ENCODE measurements around the gene TRAM2.

The TRAM2 gene

DNA sequence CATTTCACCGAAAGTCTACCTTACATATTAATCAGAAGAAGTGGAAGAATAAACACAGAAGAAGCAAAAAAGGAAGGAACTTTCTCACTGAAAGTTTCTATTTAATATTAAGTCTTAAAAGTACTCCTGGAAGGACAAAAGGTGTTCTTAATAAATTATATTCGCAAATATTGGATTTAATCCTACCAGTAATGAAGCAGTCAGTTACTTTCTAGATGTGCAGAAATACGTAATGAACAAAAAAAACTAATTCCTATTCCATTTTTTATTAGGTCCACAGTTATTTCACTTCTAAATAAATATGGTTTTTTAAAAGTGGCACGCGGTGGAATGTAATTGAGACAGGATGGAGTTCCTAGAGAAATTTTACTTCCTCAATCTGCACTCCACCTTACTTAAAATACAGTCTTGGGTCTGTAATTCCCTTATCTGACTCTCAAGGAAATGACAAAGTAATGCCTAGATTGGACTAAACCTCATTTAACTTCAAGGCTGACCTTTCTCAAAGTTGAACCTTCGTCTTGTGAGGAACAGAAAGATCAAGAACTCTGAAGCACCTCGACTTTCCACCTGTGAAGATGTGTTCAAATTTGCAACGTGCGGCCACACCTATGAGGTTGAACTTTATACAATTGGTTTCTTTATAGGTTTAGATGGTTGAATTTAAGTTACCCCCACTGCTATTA, 1.1 kb upstream of the TRAM2 start:
- Histone ChIP-seq H3K4me3 (ENCODE audit: low read depth in 1 of 2, low read length in 1 of 2) (peak overlapping the region; percentile 87 to 90), H3K36me3 (no peaks in the 10 kb centered on the region), H3K27me3 (no peaks in the 10 kb centered on the region), H3K27ac (peak overlapping the region; percentile 94), H3K4me1 (ENCODE audit: control insufficient read depth in 1 of 2, insufficient read depth in 1 of 2, low read depth in 1 of 2, low read length in 1 of 2) (peaks cover 28 to 31% of the 10 kb centered on the region in 2 experiments), H3K9me3 (no peaks in the 10 kb centered on the region)
- no peak for TF ChIP-seq CTCF (IDR thresholded peaks at IDR 0.05)

DNA sequence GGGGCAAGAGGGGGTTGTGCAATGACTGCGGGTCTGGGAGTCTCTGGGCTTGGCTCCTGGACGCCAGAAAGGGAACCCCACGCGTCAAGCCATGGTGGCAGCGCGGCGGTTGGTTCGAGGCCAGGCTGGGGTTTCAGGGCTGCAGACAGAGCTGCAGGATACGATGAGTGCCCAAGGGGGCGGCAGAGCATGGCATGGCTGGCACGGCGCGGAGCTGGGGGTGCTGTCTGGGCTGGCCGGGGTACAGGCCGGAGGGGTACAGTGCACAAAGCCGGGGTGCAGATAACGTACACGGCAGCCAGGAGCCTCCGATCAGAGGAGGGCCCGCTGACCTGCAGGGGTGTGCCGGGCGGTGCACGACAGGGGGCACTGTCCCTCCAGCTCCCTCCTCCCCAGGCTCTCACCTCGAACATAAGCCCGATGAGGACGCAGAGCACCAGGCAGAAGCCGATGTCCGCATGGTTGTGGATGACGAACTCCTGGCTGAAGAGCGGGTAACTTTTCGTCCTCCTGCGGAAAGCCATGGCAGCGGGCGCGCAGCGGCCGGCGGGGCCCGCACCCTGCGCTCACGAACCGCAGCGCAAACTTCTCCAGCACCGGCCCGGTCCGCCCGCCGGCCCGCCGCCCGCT, 353 bp downstream of the TRAM2 start:
- no peaks in the 10 kb centered on the region for H3K27me3 ChIP-seq
- peak overlapping the region; percentile 94 for H3K27ac ChIP-seq
- H3K4me1 ChIP-seq (ENCODE audit: control insufficient read depth in 1 of 2, insufficient read depth in 1 of 2, low read depth in 1 of 2, low read length in 1 of 2) = peaks cover 28 to 31% of the 10 kb centered on the region in 2 experiments
- H3K36me3 ChIP-seq = no peaks in the 10 kb centered on the region
- H3K4me3 ChIP-seq (ENCODE audit: low read depth in 1 of 2, low read length in 1 of 2) = peak overlapping the region; percentile 87 to 90
- no peak for TF ChIP-seq CTCF (IDR thresholded peaks at IDR 0.05)
- H3K9me3 ChIP-seq = no peaks in the 10 kb centered on the region

- H3K36me3 ChIP-seq = no peaks in the 10 kb centered on the region
- H3K9me3 ChIP-seq = no peaks in the 10 kb centered on the region
- TF ChIP-seq CTCF (IDR thresholded peaks at IDR 0.05) = no peak
- no peak overlapping the region for H3K27ac ChIP-seq
- H3K4me3 ChIP-seq (ENCODE audit: low read depth in 1 of 2, low read length in 1 of 2) = peak overlapping the region; percentile 87 to 90
- H3K27me3 ChIP-seq = no peaks in the 10 kb centered on the region
- H3K4me1 ChIP-seq (ENCODE audit: control insufficient read depth in 1 of 2, insufficient read depth in 1 of 2, low read depth in 1 of 2, low read length in 1 of 2) = peaks cover 28 to 31% of the 10 kb centered on the region in 2 experiments
Measured at GRCh38 chr6:52576054-52576391, 837 bp downstream of the TRAM2 start.

- H3K9me3 ChIP-seq = no peaks in the 10 kb centered on the region
- TF ChIP-seq CTCF (IDR thresholded peaks at IDR 0.05) = no peak
- H3K4me1 ChIP-seq (ENCODE audit: control insufficient read depth in 1 of 2, insufficient read depth in 1 of 2, low read depth in 1 of 2, low read length in 1 of 2) = peaks cover 28 to 31% of the 10 kb centered on the region in 2 experiments
- no peak overlapping the region for H3K27ac ChIP-seq
- H3K4me3 ChIP-seq (ENCODE audit: low read depth in 1 of 2, low read length in 1 of 2) = no peak overlapping the region
- H3K27me3 ChIP-seq = no peaks in the 10 kb centered on the region
- H3K36me3 ChIP-seq = no peaks in the 10 kb centered on the region
Measured at GRCh38 chr6:52575502-52575892, 1.4 kb downstream of the TRAM2 start.

DNA sequence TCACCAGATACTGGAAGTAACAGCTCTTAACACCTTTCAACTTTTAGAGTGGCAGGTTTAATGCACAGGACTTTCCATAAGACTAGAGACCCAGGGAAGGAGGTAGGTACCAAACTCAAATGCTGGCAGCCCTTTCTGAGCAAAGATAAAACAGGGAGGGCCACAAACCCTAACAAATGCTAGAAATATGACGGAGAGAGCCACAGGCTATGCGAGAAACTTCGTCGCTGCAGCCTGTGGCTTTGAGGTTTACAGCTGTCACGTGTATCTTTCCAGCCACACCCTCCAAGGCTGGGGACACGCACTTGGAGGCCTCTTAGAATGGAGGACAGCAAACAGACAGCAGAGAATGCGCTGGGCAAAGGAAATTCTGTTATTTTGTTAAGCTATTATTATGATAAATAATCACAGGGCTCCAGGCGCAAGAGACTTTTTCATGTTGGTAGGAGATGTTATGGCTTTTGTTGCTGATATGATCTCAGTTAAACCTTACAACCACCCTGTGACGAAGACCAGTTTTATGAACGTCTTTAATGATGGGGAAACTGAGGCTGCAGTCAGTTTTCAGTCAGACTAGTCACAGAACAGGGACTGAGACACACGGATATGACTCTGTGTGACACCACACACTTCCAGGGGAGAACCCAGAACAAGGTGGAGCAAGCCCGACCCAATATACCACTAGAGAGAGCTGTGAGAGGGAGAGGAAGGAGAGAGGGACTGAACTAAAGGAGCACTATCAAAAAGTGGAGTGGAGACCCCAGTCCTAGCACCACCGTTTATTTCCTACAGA, 2.0 kb downstream of the TRAM2 start:
- TF ChIP-seq CTCF (IDR thresholded peaks at IDR 0.05) = no peak
- H3K36me3 ChIP-seq = no peaks in the 10 kb centered on the region
- no peaks in the 10 kb centered on the region for H3K27me3 ChIP-seq
- peak overlapping the region in 1 of 2 experiments; percentile 1 for H3K4me3 ChIP-seq (ENCODE audit: low read depth in 1 of 2, low read length in 1 of 2)
- H3K27ac ChIP-seq = no peak overlapping the region
- H3K9me3 ChIP-seq = no peaks in the 10 kb centered on the region
- H3K4me1 ChIP-seq (ENCODE audit: control insufficient read depth in 1 of 2, insufficient read depth in 1 of 2, low read depth in 1 of 2, low read length in 1 of 2) = peaks cover 28 to 31% of the 10 kb centered on the region in 2 experiments

Data from neutrophil (primary cell).